ENCODE results near the gene C6orf47.

DNA sequence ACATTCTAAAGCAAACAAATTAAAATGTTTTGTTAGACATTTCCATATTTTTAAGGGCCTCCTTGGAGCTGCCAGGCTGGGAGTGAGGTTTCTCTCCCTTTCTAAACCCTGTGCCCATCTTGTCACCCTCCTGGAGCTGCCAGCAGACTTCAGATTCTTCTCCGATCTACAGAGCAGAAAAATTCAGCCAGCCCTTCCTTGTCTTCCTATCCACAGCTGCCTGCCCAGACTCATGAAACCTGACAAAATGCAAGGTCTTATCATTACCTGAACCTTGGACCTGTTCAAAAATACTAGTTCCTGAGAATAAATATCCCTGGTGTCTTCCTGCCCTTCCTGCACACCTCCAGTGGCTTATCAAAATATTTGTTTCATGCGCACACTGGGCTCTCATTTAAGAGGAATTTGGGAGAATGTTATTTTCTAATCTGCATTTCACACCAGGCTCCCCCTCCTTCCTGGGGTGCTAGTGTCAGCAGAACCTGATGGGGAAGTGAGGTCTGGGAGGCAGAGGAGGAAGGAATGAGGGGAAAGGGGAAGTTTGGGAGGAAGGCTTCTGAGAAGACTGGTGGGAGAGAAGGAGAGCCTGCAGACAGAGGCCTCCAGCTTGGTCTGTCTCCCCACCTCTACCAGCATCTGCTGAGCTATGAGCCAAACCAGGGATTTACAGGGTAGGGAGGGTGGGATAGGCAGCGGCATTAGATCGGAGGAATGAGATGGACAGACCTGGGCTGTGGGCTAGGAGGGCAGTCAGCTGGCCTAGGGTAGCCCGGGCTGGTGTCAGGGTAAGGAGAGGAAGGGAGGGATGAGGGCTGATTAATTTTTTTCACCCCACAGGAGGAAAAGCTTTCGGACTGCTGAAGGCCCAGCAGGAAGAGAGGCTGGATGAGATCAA is 45.6 kb downstream of the C6orf47 start, which contains the start of gene AIF1:
- TF ChIP-seq, protein P1, sequence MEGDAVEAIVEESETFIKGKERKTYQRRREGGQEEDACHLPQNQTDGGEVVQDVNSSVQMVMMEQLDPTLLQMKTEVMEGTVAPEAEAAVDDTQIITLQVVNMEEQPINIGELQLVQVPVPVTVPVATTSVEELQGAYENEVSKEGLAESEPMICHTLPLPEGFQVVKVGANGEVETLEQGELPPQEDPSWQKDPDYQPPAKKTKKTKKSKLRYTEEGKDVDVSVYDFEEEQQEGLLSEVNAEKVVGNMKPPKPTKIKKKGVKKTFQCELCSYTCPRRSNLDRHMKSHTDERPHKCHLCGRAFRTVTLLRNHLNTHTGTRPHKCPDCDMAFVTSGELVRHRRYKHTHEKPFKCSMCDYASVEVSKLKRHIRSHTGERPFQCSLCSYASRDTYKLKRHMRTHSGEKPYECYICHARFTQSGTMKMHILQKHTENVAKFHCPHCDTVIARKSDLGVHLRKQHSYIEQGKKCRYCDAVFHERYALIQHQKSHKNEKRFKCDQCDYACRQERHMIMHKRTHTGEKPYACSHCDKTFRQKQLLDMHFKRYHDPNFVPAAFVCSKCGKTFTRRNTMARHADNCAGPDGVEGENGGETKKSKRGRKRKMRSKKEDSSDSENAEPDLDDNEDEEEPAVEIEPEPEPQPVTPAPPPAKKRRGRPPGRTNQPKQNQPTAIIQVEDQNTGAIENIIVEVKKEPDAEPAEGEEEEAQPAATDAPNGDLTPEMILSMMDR (IDR thresholded peaks at IDR 0.05; ENCODE audit: control extremely low read depth in 1 of 3, insufficient read depth in 1 of 3, low read depth in 1 of 3, low read length in 3 of 3), result no peak
- TF ChIP-seq EZH2 (IDR thresholded peaks at IDR 0.05; ENCODE audit: low read depth, low read length, severe bottlenecking) (no peak), NANOG (IDR thresholded peaks at IDR 0.05; ENCODE audit: insufficient read depth, low read depth, low read length, poor library complexity, severe bottlenecking) (no peak), TEAD4 (IDR thresholded peaks at IDR 0.05; ENCODE audit: low read depth, low read length) (no peak), FOSL1 (IDR thresholded peaks at IDR 0.05; ENCODE audit: insufficient read depth, low read depth, low read length) (no peak), ASH2L (IDR thresholded peaks at IDR 0.05; ENCODE audit: low read length) (no peak), ZNF274 (IDR thresholded peaks at IDR 0.05; ENCODE audit: borderline replicate concordance, extremely low read depth, low read length) (no peak), SP4 (IDR thresholded peaks at IDR 0.05; ENCODE audit: low read length) (no peak)
- TF ChIP-seq, protein P2, sequence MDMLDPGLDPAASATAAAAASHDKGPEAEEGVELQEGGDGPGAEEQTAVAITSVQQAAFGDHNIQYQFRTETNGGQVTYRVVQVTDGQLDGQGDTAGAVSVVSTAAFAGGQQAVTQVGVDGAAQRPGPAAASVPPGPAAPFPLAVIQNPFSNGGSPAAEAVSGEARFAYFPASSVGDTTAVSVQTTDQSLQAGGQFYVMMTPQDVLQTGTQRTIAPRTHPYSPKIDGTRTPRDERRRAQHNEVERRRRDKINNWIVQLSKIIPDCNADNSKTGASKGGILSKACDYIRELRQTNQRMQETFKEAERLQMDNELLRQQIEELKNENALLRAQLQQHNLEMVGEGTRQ (IDR thresholded peaks at IDR 0.05; ENCODE audit: low read length), result no peak
